Heart left ventricle (tissue), 16 donors: ENCODE results near the gene HS3ST3A1. TPM values are rescaled to one million over a fixed set of nuclear protein-coding genes. Genes with fewer than 3 reads are reported as not detected.

Experiments
- ATAC-seq, 4 donors: fragments of 200-7000 bp; cut with Tn5 transposase; one replicate each; pipeline ENCODE4 v1.9.1; 2020 to 2022; ENCODE audit warnings: moderate library complexity in 4 of 4, mild to moderate bottlenecking in 3 of 4, moderate number of reproducible peaks in 1 of 4
- DNase-seq, 5 donors: peaks; one replicate each; pipeline ENCODE4 v3.0.0-alpha.2; 2020
- H3K27ac ChIP-seq, 12 donors: fragments of 200-600 bp; sonication (generic) in 4 of 12; one replicate each; pipeline versions ENCODE4 v1.5.0 to v1.8.0; 2016 to 2022; ENCODE audit warnings: mild to moderate bottlenecking in 2 of 12
- H3K27me3 ChIP-seq, 9 donors: fragments of 200-600 bp; sonication (generic) in 2 of 9; one replicate each; pipeline versions ENCODE4 v1.5.1 to v1.8.0; 2016 to 2022; ENCODE audit warnings: mild to moderate bottlenecking in 3 of 9
- H3K36me3 ChIP-seq, 9 donors: fragments of 200-600 bp; sonication (generic) in 2 of 9; one replicate each; pipeline versions ENCODE4 v1.5.0 to v1.8.0; 2018 to 2022; ENCODE audit warnings: mild to moderate bottlenecking in 2 of 9
- H3K4me1 ChIP-seq, 12 donors: fragments of 200-600 bp; sonication (generic) in 4 of 12; one replicate each; pipeline versions ENCODE4 v1.5.0 to v1.8.0; 2016 to 2022; ENCODE audit warnings: mild to moderate bottlenecking in 3 of 12
- H3K4me3 ChIP-seq, 12 donors: fragments of 200-600 bp; sonication (generic) in 4 of 12; one replicate each; pipeline versions ENCODE4 v1.5.0 to v1.8.0; 2017 to 2022; ENCODE audit warnings: mild to moderate bottlenecking in 9 of 12, moderate library complexity in 4 of 12
- H3K9me3 ChIP-seq, 12 donors: fragments of 200-600 bp; sonication (generic) in 4 of 12; one replicate each; pipeline versions ENCODE4 v1.5.0 to v1.8.0; 2016 to 2022; ENCODE audit warnings: mild to moderate bottlenecking in 1 of 12
- POLR2A ChIP-seq, 2 donors: fragments of 450-650 bp; IDR thresholded peaks; one replicate each; pipeline ENCODE4 v1.6.1; 2017; ENCODE audit warnings: antibody characterized with exemption in 2 of 2, mild to moderate bottlenecking in 2 of 2, moderate library complexity in 2 of 2
- WGBS, 4 donors: extraction: QIAGEN DNeasy Blood & Tissue Kit in 2 of 4; methylation state at CpG; one replicate each; pipeline versions ENCODE4 v1.1.5 to v1.1.7; 2013 to 2018; 5-methylcytosine and 5-hydroxymethylcytosine counted together
- intact Hi-C, 10 donors: fragments of 100-400 bp; cut with DNase I; formaldehyde crosslinking; loops; one replicate each; pipeline versions ENCODE4 v1.11.1 to v1.14.2; 2022
- polyA plus RNA-seq, 2 donors: library from polyadenylated mRNA; stranded (reverse); fragments of 200-250 nt; gene quantifications; one replicate each; pipeline ENCODE4 v1.2.3, GENCODE V29; 2013
- total RNA-seq, 9 donors: library from RNA; depleted of rRNA in 2 of 9; stranded (reverse); fragments of >200 nt in 2 of 9; fragmentation: NEBNext Ultra II Directional in 3 of 9; extraction: Animal tissue kit (Norgen Biotek cat#: 25700) in 3 of 9; gene quantifications; one replicate each; pipeline versions ENCODE4 v1.1.0 to v1.2.4, GENCODE V29; 2016 to 2023
- TF ChIP-seq, protein P1 (sequence below), 12 donors: fragments of 200-600 bp; sonication (generic) in 4 of 12; IDR thresholded peaks; one replicate each; pipeline versions ENCODE4 v1.5.0 to v1.8.0; 2018 to 2022; ENCODE audit warnings: antibody characterized with exemption in 12 of 12, mild to moderate bottlenecking in 5 of 12
- donor health status: ischemic (EF 13 %, LVEDD 7.1; RV severe dilation, severe dysfunction).
- donor health status: healthy with polysubstance abuse.
- donor health status: DM: no; HTN: yes; CAD: no.
- donor health status: DM: no; HTN: no; CAD: no.
- donor health status: ischemic (EF 25% LVEDD 6.9; RV normal size, moderate dysfunction).
- donor health status: ischemic (EF 25% LVEDD 5.7; RV mildly dilated, moderate dysfunction).
- donor health status: healthy.
- donor health status: DM: yes; HTN: yes; CAD: no.
- donor health status: ischemic (EF 35%, LVEDD 5.7; RV mildly dilated, moderate dysfunction).
- donor health status: nonischemic (EF 11% LVEDD 7.7; RV severe dilation, severe dysfunction).
- donor health status: DM: yes; HTN: yes; CAD: no.
- donor health status: PGD.
- donor health status: ischemic (EF 29% LVEDD 5.4; RV normal size, mild dysfunction).
- donor health status: nonischemic (EF 23%, LVEDD 6.1; RV moderate dilation, normal function).

The HS3ST3A1 gene
- total and polyA plus RNA-seq, 11 donors, result 0.08 to 5.7 (median 1.8) TPM

DNA sequence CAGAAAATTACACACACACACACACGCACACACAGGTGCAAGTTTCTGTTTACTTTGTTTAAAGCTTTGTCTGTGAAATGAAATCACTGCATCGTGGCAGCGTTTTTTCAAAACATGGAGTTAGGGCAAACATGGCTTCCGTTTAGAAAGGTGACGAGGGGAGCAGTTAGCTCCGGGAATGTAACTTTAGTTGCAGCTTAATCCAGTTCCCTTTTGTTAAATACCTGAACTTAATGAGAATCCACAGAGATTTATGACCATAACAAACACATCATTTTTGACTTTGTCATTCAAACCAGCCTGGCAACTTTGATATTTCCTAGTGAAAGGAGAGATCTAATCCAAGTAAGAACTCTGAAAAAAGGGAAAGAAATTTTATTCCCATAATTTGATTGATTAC is 12.1 kb downstream of the HS3ST3A1 start:
- Histone ChIP-seq H3K27ac (no peak overlapping the region), H3K4me1 (peaks cover 0 to 16% (median 3%) of the 10 kb centered on the region in 12 donors), H3K27me3 (peaks cover 0 to 3% (median 0%) of the 10 kb centered on the region in 9 donors), H3K9me3 (no peaks in the 10 kb centered on the region), H3K36me3 (no peaks in the 10 kb centered on the region), H3K4me3 (no peak overlapping the region)
- 69 to 84% (median 77%) methylated on average over 6 of the region's 6 CpGs for WGBS, 4 donors
- intact Hi-C loops, result loop anchor here (5.0 to 10.0 kb wide), 9 partner anchors 252 to 1585 kb away; no protein-coding TSS in a partner anchor
- TF ChIP-seq, protein P1, sequence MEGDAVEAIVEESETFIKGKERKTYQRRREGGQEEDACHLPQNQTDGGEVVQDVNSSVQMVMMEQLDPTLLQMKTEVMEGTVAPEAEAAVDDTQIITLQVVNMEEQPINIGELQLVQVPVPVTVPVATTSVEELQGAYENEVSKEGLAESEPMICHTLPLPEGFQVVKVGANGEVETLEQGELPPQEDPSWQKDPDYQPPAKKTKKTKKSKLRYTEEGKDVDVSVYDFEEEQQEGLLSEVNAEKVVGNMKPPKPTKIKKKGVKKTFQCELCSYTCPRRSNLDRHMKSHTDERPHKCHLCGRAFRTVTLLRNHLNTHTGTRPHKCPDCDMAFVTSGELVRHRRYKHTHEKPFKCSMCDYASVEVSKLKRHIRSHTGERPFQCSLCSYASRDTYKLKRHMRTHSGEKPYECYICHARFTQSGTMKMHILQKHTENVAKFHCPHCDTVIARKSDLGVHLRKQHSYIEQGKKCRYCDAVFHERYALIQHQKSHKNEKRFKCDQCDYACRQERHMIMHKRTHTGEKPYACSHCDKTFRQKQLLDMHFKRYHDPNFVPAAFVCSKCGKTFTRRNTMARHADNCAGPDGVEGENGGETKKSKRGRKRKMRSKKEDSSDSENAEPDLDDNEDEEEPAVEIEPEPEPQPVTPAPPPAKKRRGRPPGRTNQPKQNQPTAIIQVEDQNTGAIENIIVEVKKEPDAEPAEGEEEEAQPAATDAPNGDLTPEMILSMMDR (IDR thresholded peaks at IDR 0.05), result no peak
- TF ChIP-seq POLR2A (IDR thresholded peaks at IDR 0.05), result no peak
- ATAC-seq (no peak), DNase-seq (no peak)

DNA sequence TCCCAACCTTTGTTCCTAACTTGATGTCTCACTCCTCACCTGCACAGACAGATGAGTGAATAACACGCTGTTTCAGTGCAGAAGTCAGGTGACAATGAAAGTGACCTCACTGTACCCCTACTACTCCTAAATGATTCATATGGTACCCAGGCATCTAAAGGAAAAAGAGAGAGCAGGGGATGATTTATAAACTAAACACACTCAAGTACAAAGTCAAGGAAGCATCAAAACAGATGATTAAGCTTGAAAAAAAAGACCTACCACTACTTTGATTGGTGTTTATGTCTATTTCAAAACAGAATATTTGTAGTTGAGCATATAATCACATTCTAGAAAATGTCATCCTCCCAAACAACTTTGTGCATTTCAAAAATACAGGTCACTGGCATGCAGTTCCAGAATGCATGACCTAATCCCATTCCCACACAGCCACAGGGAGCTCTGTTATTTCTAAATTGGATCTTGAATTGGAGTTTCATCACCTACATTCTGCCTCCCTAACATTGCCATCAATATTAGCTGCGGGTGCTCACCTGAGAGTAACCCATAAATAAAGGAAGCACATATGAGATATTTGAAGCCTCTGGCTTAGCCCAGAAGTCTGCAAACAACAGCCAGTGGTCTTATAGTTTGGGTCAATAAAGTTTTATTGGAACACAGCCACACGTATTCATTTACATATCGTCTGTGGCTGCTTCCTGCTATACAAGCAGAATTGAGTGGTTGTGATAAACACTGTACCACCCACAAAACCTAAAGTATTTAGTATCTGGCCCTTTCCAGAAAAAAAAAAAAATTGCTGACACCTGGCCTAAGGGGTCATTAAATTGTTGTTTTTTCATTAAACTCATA is 14.0 kb downstream of the HS3ST3A1 start:
- ATAC-seq, result no peak
- Histone ChIP-seq H3K36me3 (no peaks in the 10 kb centered on the region), H3K9me3 (no peaks in the 10 kb centered on the region), H3K27ac (no peak overlapping the region), H3K4me1 (peaks cover 0 to 9% (median under 1%) of the 10 kb centered on the region in 12 donors), H3K4me3 (no peak overlapping the region), H3K27me3 (peaks cover 0 to 3% (median 0%) of the 10 kb centered on the region in 9 donors)
- TF ChIP-seq, protein P1 (IDR thresholded peaks at IDR 0.05), result no peak
- no peak for TF ChIP-seq POLR2A (IDR thresholded peaks at IDR 0.05)
- intact Hi-C loops, result no loop called here
- no peak for DNase-seq
- 80 to 89% (median 86%) methylated on average over 4 of the region's 4 CpGs for WGBS, 4 donors

DNA sequence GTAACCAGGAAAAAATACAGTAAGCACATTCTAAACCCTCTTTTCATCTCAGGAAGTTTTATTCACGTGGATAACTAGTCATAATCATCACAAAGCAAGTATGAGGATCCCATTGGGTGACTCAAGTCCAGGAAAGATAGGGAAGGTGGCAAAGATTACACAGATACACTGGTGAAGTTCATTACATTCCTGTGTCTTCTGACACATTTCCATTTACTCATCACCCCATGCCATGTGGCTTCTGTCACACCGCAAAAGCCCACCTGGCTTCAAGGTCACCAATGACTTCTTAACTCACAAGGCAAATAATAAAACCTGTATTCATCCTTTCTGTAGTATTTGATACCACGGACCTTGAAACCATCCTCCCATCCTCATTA is 17.0 kb downstream of the HS3ST3A1 start:
- peaks cover 0 to 7% (median 0%) of the 10 kb centered on the region in 12 donors for H3K4me1 ChIP-seq
- TF ChIP-seq, protein P1 (IDR thresholded peaks at IDR 0.05), result no peak
- no peak for TF ChIP-seq POLR2A (IDR thresholded peaks at IDR 0.05)
- no peak overlapping the region for H3K27ac ChIP-seq
- no peak overlapping the region for H3K4me3 ChIP-seq
- no peaks in the 10 kb centered on the region for H3K27me3 ChIP-seq
- H3K36me3 ChIP-seq, result no peaks in the 10 kb centered on the region
- intact Hi-C loops, result no loop called here
- no peak for ATAC-seq
- DNase-seq, result no peak
- 77 to 81% (median 80%) methylated on average over 3 of the region's 3 CpGs for WGBS, 4 donors
- no peaks in the 10 kb centered on the region for H3K9me3 ChIP-seq

DNA sequence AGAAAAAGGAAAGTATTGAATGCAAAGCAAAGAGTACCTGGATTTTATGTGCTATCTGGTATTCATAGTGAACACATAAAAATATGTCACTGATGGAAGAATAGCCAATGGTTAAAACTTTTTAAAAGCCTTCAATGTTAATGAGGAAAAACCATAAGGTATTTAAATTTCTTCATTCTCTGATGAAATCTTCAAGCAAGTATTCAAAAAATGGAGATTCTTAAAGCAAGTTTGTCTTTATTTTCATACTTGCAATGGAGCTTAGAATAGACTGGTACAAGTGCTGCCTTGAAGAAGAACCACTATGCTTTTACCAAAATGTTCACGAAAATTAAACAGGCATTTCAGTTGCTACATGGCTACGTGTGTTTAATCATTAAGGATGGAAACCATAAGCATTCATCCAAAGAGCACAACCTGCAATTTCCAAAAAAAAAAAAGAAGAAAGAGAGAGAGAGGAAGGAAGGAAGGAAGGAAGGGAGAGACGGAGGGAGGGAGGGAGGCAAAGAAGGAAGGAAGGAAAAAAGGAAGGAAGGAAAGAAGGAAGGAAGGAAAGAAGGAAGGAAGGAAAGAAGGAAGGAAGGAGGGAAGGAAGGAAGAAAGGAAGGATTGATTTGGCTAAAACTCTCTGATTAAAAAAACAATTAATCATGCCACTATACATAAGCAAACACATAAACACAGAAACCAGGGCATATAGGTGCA is 17.6 kb downstream of the HS3ST3A1 start:
- 84 to 87% (median 86%) methylated on average over 3 of the region's 3 CpGs for WGBS, 4 donors
- H3K9me3 ChIP-seq, result no peaks in the 10 kb centered on the region

More for the DNA sequence above, 17.6 kb downstream of the HS3ST3A1 start:
- Histone ChIP-seq H3K27me3 (no peaks in the 10 kb centered on the region), H3K4me1 (peaks cover 0 to 7% (median 0%) of the 10 kb centered on the region in 12 donors), H3K4me3 (no peak overlapping the region), H3K36me3 (no peaks in the 10 kb centered on the region), H3K27ac (no peak overlapping the region)
- ATAC-seq (no peak), DNase-seq (no peak)
- TF ChIP-seq, protein P1 (IDR thresholded peaks at IDR 0.05), result no peak
- TF ChIP-seq POLR2A (IDR thresholded peaks at IDR 0.05), result no peak
- intact Hi-C loops, result no loop called here
